NCI-H2171 treated with DMSO at 0.1 percent for 48 hours (cell line): ENCODE measurements around the gene CTDNEP1.

ENCODE experiments used
- DNase-seq: peaks from one replicate; lab custom pipeline; 2025; lab: John Stamatoyannopoulos, UW

CTDNEP1 gene

DNA sequence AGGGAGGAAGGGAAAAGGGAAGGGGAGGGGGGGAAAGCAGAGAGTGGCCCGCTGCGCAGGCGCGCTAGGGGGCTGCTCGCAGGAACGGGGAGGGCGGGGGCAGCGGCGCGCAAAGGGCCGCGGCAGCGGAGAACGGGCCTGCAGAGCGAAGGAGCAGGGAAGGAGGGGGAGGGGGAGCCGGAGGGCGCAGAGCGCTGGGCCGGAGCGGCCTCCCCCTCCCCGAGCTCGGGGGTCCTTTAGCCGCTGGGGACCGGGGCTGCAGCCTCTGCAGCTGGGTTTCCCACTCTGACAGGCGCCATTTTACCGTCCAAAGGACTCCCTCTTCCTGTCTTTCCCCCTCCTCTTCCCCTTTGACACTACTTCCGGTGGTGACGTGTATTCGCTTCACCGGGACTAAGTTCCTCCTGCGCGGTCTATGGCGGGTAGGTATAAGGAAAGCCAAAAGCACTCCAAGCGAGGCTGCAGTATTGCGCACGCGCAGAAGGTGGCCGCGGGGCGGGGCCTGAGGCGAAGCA is at the start of gene CTDNEP1:
Gene CTDNEP1, minus strand, starts transcription at position 74 of the 515 bp plus-strand sequence. CDS start 438 bp downstream, outside the sequence.
- peak; percentile 99 for DNase-seq

DNA sequence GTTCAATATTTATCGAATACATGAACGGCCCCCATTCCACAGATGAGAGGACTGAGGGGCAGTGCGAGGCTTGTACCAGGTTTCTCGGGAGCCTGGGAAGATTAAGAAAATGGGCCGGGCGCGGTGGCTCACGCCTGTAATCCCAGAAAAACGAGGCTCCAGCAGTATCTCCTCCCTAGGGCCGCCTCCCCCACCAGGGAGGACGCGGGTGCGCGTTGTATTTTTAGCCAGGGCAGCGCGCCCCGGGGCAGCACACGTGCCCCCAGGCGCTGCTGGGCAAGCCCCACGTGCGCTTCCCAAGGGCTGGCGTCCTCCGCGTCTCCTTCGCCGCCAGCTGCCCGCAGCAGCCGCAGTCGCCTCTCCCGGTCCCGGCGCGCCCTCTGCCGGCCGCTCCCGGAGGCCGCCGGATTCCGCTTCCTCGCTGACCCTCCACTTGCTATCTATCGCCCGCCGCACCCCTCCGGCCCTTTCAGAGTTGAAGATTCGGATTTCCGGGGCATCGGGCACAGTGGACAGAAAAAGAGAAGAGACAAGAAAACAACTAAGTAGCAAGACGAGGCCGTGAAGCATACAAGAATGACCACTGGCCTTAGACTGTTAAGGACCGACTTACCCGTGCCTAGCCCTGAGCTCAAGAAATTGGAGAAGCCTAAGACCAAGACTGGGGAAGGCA is 44.8 kb upstream of the CTDNEP1 start:
- peak; percentile 69 for DNase-seq

DNA sequence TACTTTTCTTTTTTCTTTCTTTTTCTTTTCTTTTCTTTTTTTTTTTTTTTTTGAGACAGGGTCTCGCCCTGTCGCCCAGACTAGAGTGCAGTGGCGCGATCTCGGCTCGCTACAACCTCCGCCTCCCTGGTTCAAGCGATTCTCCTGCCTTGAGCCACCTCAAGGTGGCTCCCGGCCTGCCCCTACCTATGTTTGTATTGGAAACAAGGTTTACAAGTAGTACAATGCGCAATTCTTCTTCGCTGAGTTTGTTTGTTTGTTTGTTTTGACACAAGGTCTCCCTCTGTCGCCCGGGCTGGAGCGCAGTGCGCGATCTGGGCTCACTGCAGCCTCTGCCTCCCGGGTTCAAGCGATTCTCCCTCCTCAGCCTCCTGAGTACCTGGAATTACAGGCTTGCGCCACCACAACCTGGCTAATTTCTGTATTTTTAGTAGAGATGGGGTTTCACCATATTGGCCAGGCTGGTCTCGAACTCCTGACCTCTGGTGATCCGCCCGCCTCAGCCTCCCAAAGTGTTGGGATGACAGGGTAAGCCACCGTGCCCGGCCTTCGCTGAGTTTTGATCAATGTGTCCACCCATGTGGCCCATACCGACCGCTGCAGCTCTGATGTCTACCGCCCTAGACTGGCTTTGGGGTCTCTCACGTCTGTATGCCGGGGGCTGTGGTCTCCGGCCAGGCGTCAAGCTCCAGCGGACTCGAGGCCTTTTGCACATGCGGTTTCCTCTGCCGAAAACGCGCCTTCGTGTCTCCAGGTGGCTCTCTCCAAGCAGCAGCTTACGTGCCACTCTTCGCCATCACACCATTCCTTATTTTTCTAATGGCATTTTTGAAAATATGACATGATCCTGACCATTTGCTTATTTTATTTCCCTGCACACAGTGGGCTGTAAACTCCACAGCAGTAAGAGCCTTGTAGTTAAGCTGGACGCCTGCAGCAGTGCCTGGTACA is 44.0 kb upstream of the CTDNEP1 start:
- no peak for DNase-seq

DNA sequence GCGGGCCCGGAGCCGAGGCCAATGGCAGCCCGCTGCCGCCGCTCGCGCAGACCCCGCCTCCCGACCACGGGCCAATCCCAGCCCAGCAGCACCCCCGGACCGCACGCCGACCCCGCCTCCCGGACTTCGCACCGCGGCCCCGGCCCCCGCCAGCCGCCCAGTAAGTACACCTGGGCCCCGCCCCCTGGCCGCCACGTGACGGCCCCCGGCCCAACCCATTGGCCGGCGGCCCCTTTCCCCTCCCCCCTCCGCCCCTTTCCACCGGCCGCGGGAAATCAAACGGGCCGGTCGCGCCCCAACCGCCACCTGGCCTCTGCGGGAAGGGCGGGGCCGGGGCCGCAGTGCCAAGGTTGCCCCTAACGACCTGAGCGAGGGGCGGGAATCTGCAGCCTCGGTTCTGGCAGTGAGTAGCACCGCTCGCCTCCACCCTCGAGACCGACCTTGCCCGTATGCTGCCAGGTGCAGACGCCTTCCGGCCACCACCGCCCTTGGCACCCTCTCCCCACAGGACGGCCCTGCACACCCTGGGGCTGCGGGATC is 43.1 kb upstream of the CTDNEP1 start, which contains the start of gene YBX2:
Gene YBX2, minus strand, starts transcription at position 26 of the 540 bp plus-strand sequence. CDS start 139 bp downstream, outside the sequence.
- DNase-seq, result peak; percentile 56

DNA sequence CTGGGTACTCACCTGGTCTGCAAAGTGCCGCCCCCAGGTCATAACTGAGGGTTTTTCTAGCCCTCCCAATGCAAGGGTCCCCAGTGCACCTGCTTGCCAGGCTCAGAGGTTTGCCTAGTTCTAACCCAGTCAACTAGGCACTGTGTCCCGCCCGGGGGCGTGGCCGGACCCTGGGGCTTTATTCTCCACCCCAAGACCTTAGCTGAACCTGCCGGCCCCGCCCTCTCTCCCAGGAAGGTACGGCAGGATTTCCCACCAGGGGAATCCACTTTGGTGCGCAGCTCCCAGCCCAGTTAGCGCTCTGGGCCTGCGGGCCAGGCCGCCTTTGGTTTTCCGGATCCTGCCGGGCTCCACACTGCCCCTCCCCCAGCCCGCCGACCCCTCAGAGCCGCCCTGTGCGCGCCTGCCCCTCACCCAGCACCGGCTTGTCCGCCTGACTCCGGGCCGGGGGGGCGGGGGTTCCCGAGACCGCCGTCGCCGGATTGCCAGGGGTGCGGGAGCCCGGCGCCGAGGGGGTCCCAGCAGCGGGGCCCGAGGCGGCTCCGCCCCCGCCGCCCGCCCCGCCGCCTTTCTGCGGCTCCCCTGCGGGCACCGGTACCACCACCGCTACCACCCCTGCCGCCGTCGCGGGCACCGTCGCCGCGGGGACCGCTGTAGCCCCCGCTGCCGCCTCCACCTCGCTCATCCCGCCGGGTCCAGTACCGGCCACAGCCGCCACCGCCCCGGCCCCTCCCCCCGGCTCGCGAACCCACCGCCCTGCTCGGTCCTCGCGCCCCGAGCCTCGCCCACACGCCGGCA is 42.5 kb upstream of the CTDNEP1 start:
- DNase-seq, result no peak

DNA sequence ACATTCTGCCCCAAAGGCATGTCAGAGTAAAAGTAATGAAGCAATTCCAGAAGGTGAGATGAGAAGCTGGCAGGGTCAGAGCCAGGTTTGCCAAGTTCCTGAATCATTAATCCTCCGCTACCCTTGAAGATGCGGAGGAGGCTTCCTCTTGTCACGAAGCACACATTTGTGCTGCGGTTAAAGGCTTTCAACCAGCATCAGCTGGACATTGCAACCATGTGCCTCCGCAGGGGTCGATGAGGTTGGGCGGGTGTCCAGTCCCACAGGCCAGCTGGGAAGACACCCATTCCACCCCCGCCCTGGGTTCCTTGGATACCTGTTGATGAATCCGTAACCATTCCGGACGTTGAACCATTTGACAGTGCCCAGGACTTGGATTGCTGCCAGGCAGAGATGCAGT is 41.6 kb upstream of the CTDNEP1 start:
- no peak for DNase-seq

DNA sequence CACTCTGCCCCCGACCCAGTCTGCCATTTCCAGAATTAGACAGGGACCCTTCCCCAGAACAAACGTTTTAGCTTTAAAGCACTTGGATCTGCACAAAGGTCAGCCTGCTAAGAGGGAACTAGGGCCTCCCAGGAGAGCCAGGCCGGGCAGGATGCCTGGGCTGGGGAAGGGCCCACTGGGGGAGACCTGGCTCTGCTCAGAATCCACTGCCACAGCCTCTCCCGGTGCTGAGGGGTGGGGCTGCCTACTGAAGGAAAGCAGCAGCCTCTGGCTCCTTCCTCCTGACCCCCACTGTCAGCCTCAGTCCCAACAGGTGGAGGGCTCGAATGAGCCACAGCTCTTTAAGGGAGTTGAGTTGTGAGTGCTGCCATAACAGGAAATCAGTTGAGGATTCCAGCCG is 41.2 kb upstream of the CTDNEP1 start:
- no peak for DNase-seq

DNA sequence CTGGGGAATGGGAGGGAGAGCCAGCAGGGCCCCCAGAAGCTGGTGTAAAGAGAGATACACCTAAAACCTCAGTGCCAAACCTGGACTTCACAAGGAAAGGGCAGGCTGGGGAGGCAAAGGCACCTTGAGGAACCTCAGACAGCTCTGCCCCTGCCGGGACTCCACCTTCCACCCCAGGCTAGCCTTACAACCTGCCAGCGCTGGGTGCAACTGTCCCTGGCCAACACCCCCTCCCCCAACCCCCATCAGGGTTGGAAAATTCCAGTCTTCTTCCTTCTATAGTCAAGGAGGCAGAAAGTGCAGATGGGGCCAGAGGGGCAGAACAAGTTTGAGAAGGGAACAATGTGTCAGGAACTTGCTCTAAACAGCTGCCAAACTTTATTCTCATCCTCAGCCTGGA is 40.7 kb upstream of the CTDNEP1 start:
- no peak for DNase-seq

DNA sequence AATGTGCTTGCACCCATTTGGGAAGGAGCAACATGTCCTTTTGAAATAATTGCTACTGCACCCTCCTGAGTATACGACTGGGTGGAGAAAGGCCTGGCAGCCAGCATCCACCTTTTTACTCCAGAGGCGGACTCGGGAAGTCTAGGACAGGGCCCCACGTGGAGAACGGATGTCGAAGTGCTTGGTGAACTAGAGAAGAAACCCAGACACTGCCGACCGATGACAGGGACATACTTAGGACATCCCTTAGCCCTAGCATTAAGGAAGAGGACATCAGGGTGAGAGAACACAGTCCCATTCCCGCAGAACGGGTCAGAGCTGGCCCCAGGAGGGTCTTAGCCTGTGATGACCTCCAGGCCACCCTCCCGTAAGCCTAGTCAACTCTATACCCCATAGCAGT is 39.2 kb upstream of the CTDNEP1 start:
- DNase-seq, result no peak

DNA sequence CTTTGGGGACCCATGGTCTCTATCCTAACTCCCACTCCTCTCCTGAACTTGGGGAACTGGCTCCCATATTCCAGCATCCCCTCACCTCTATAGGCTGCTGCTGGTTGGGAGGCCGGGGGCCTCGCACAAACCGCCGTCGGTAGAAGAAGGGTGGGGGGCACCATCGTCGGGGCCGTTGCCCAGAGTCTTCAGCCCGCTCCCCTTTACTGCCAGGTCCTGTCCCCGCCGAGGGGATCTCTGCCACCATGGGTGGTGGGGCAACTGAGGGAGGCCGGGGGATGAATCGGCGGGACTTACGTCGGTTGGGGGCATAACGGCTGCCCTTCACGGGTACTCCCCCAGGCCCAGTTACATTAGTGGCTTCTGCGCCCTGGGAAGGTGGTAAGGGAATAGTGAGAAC is 38.6 kb upstream of the CTDNEP1 start:
- DNase-seq, result no peak

DNA sequence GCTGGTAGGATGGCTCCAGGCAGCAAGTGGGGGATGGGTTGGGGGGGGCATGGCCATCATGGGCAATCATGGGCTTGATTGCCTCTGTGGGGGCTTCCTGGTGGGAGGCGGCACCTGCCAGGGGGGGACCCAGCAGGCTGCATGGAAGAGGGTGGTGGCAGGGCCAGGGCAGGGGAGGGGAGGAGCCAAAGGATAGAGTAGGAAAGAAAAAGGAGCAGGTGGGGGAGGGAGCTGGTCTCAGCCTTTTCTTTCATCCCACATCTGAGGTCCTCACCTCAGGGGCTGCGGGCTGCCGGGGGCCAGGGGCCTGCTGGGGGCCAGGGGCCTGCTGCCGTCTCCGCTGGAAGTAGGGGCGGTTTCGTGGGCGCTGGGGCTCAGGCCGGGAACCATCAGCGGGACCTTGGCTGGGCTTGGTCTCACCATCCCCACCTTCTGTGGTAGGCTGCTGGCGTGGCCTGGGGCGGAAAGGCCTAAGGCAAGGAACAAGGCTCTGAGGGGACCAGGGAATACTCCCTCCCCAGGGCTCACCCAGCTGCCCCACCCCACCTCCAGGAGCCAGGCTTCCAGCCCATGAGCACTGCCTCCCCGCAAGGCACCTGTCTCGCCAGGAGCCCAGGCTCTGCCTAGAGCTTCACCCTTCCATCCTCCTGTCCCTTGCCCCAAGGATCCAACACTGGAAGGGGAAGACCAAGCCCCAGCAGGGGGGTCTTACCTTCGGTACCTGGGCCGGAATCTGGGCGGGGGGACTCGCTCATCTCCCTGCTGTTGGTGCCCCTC is 37.9 kb upstream of the CTDNEP1 start:
- no peak for DNase-seq

DNA sequence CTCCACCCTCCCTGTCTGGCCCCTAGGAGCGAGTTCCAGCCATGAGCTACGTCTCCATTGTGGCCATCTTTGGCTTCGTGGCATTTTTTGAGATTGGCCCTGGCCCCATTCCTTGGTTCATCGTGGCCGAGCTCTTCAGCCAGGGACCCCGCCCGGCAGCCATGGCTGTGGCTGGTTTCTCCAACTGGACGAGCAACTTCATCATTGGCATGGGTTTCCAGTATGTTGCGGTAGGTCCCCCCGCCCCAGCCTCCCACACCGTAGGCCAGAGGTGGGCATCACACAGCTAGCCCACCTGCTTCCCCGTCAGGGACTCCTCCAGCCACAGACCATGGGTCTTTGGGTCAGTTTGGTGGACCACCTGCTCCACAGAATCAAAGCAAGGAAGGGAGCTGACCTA is 34.1 kb upstream of the CTDNEP1 start:
- no peak for DNase-seq

DNA sequence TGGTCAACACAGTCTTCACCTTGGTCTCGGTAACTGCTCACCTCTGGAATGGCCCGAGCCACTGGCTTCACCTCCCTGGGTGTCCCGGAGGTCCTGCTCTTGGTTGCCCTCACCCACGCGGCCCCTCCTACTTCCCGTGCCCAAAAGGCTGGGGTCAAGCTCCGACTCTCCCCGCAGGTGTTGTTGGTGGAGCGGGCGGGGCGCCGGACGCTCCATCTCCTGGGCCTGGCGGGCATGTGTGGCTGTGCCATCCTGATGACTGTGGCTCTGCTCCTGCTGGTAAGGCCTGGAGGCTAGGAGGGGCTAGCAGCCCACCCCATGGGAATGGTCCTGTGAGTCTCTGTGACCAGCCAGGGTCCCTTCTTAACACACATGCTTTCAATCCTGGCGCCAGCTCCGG is 33.4 kb upstream of the CTDNEP1 start:
- no peak for DNase-seq

DNA sequence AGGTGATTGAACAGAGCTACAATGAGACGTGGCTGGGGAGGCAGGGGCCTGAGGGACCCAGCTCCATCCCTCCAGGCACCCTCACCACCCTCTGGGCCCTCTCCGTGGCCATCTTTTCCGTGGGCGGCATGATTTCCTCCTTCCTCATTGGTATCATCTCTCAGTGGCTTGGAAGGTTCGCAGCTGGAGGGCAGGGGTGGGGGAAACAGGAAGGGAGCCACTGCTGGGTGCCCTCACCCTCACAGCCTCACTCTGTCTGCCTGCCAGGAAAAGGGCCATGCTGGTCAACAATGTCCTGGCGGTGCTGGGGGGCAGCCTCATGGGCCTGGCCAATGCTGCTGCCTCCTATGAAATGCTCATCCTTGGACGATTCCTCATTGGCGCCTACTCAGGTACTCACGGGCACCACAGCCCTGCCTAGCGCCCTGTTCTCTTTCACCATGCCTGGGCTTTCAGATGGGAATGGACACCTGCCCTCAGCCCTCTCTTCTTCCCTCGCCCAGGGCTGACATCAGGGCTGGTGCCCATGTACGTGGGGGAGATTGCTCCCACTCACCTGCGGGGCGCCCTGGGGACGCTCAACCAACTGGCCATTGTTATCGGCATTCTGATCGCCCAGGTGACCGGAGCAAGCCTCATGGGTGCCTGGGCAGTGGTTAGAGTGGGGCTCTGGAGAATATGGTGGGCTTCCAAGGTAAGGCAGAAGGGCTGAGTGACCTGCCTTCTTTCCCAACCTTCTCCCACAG is 32.1 kb upstream of the CTDNEP1 start:
- DNase-seq, result no peak

DNA sequence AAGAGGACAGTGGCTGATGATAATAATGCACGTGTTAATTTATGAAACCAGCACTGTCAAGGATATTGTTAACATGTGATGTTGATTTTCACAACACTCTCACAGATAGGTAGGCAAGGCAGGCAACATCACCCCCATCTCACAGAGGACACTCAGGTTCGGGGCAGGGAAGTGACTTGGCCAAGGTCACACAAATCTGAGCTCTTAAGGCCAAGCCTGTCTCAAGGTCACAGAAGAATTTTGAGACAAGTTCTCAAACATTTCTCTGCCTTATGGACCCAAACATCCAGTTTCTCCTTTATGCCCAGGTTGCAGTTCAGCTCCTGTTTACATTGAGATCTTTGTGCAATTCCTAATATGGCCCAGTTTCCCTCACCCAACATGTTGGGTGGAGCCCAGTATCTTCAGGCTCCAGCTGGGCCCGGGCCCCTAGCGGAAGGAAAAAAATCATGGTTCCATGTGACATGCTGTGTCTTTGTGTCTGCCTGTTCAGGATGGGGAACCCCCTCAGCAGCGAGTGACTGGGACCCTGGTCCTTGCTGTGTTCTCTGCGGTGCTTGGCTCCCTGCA is 31.3 kb upstream of the CTDNEP1 start:
- no peak for DNase-seq

DNA sequence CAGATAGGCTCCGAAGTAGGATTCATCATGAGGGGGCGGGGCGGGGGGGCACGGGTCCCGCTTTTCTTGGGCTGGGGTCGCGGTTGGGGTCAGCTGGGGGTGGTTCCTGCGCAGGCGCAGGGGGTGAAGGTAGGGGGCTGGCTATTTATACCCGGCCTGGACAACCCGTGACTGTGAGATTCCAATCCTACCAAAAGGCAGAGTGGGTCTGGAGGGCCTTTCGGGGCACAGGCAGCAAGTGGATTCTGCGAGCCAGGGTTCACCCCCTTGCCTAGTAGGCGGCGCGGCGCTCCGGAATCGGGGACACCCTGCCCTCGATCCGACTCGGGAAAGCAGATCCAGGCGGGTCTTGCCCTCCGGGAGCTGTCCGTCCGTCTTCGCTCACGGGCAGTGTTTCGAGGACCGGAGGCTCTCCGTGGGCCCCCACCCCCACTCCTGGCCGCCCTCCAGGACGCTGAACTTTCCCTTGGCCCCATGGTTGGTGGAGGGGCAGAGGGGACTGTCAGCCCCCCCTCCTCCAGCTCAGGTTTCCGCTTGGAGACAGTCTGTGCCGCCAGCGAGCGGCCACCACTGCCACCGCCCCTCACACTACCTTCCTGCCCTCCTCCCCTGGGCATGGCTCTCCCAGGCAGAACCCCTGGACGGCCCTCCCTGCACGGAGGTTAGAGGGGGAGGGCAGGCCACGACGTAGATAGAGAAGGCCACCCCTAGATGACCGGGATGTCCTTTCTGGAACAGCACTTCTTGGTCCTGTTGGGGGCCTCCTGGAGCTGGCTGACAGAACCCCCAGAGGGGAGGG is 30.6 kb upstream of the CTDNEP1 start:
- DNase-seq, result no peak

DNA sequence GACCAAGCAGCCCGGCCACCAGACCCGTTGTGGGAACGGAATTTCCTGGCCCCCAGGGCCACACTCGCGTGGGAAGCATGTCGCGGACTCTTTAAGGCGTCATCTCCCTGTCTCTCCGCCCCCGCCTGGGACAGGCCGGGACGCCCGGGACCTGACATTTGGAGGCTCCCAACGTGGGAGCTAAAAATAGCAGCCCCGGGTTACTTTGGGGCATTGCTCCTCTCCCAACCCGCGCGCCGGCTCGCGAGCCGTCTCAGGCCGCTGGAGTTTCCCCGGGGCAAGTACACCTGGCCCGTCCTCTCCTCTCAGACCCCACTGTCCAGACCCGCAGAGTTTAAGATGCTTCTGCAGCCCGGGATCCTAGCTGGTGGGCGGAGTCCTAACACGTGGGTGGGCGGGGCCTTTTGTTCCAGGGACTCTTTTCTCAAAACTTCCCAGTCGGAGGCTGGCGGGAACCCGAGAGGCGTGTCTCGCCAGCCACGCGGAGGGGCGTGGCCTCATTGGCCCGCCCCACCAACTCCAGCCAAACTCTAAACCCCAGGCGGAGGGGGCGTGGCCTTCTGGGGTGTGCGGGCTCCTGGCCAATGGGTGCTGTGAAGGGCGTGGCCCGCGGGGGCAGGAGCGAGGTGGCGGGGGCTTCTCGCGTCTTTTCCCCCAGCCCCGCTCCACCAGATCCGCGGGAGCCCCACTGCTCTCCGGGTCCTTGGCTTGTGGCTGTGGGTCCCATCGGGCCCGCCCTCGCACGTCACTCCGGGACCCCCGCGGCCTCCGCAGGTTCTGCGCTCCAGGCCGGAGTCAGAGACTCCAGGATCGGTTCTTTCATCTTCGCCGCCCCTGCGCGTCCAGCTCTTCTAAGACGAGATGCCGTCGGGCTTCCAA is 29.8 kb upstream of the CTDNEP1 start, which contains the start of gene SLC2A4:
Gene SLC2A4, plus strand, starts transcription at position 645 of the 879 bp plus-strand sequence. Its CDS starts 217 bp downstream, at position 862.
- peak; percentile 95 for DNase-seq

DNA sequence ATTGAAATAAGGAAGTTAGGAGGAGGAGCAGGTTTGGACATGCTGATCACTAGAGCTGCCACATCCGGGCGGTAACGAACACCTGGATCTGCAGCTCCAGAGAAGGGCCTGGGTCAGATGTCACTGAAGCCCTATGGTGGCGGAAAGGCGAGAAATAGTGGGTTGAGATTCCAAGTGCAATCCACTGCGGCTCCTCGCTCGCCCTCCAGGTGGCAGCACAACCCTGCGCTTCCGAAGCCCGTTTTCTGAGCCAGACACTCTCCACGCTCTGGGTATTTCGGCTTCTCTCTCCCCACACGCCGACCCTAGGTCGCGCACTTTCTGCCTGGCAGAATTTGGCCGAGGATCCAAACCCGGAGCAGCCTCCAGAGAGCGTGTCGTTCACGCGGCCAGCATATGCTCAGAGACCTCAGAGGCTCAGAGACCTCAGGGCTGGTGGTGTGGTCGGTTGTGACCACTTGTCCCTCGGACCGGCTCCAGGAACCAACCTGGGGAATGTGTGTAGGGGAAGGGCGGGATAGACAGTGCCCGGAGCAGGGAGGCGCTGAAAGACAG is 29.1 kb upstream of the CTDNEP1 start:
- peak; percentile 92 for DNase-seq
